ENCODE data around the gene CERCAM. TPM values are rescaled to one million over a fixed set of nuclear protein-coding genes. Genes with fewer than 3 reads are reported as not detected.

The CERCAM gene
- total RNA-seq, 1 donor from 2014 or later, result 12.4 TPM

GRCh38 chr9:128459011-128459410 lies 38.4 kb downstream of the CERCAM start:
- no peak overlapping the region for H3K4me3 ChIP-seq (ENCODE audit: low read depth, low read length)
- H3K27me3 ChIP-seq (ENCODE audit: control insufficient read depth, insufficient read depth, low read length), result no peaks in the 10 kb centered on the region
- TF ChIP-seq CTCF (IDR thresholded peaks at IDR 0.05; ENCODE audit: insufficient read depth, low read length, severe bottlenecking), result no peak

DNA sequence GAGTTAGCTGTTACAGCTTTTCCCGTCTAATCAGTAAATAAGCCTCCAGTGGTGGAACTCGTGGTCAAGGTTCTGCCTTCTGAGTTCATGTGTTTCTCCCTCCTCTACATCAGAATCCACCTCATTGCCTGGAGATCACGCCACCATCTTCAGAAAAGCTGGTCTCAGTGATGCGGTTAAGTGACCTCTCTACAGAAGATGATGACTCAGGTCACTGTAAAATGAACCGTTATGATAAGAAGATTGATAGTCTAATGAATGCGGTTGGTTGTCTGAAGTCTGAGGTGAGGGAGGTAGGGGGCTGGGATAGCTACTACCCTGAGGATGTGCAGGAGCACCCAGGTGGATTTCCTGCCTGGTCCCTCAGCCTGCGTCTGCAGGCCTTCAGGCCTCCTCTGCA lies 48.4 kb downstream of the CERCAM start:
- peak; percentile 70 for FAIRE-seq
- DNase-seq (ENCODE audit: low read depth), result no peak
- Histone ChIP-seq H3K36me3 (ENCODE audit: control insufficient read depth, insufficient read depth, low read length) (peaks cover 5% of the 10 kb centered on the region), H3K4me3 (ENCODE audit: low read depth, low read length) (no peak overlapping the region), H3K27me3 (ENCODE audit: control insufficient read depth, insufficient read depth, low read length) (no peaks in the 10 kb centered on the region)
- TF ChIP-seq CTCF (IDR thresholded peaks at IDR 0.05; ENCODE audit: insufficient read depth, low read length, severe bottlenecking), result no peak

More at GRCh38 chr9:128459011-128459410, 38.4 kb downstream of the CERCAM start:
- peaks cover 7% of the 10 kb centered on the region for H3K36me3 ChIP-seq (ENCODE audit: control insufficient read depth, insufficient read depth, low read length)
- FAIRE-seq, result no peak
- DNase-seq (ENCODE audit: low read depth), result no peak

- Histone ChIP-seq H3K27me3 (ENCODE audit: control insufficient read depth, insufficient read depth, low read length) (no peaks in the 10 kb centered on the region), H3K4me3 (ENCODE audit: low read depth, low read length) (no peak overlapping the region), H3K36me3 (ENCODE audit: control insufficient read depth, insufficient read depth, low read length) (peaks cover 4% of the 10 kb centered on the region)
- FAIRE-seq (no peak), DNase-seq (ENCODE audit: low read depth) (no peak)
- no peak for TF ChIP-seq CTCF (IDR thresholded peaks at IDR 0.05; ENCODE audit: insufficient read depth, low read length, severe bottlenecking)
These were observed 49.9 kb downstream of the CERCAM start for GRCh38 chr9:128470560-128470959.

DNA sequence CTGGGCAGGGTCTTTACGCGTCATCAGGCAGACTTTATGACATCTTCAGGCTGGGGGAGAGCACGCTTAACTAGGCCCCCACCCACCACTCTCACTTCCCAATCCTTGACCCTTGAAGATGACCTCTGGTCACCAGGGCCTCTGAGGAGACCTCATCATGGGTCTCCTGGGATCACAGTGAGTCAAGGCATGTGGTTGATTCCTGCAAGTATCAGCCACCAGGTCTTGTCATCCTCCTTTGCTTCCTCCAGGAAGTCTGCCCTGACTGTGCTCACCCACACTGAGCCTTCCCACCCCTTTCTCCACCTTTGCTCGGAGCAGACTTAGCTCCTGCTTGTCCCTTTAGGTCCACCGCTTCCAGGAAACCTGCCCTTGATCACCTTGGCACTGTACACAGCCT lies 52.4 kb downstream of the CERCAM start:
- no peak overlapping the region for H3K4me3 ChIP-seq (ENCODE audit: low read depth, low read length)
- FAIRE-seq (no peak), DNase-seq (ENCODE audit: low read depth) (no peak)
- no peak for TF ChIP-seq CTCF (IDR thresholded peaks at IDR 0.05; ENCODE audit: insufficient read depth, low read length, severe bottlenecking)
- H3K27me3 ChIP-seq (ENCODE audit: control insufficient read depth, insufficient read depth, low read length), result no peaks in the 10 kb centered on the region
- peaks cover 4% of the 10 kb centered on the region for H3K36me3 ChIP-seq (ENCODE audit: control insufficient read depth, insufficient read depth, low read length)

DNA sequence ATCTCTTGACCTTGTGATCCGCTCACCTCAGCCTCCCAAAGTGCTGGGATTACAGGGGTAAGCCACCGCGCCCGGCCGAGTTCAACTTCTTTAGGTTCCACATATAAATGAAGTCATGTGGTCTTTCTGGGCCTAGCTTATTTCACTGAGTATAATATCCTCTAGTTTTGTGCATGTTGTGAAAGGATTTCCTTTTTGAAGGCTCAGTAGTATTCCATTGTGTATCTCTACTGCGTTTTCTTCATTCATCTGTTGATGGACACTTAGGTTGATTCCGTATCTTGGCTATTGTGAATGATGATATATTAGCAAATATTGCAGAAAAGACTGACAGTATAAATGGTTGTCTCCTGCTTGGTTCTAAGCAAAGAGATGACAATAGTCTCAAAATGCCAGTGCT lies 55.2 kb downstream of the CERCAM start:
- no peak for TF ChIP-seq CTCF (IDR thresholded peaks at IDR 0.05; ENCODE audit: insufficient read depth, low read length, severe bottlenecking)
- H3K4me3 ChIP-seq (ENCODE audit: low read depth, low read length), result no peak overlapping the region
- H3K36me3 ChIP-seq (ENCODE audit: control insufficient read depth, insufficient read depth, low read length), result peaks cover 1% of the 10 kb centered on the region
- no peaks in the 10 kb centered on the region for H3K27me3 ChIP-seq (ENCODE audit: control insufficient read depth, insufficient read depth, low read length)
- DNase-seq (ENCODE audit: low read depth), result no peak
- no peak for FAIRE-seq

DNA sequence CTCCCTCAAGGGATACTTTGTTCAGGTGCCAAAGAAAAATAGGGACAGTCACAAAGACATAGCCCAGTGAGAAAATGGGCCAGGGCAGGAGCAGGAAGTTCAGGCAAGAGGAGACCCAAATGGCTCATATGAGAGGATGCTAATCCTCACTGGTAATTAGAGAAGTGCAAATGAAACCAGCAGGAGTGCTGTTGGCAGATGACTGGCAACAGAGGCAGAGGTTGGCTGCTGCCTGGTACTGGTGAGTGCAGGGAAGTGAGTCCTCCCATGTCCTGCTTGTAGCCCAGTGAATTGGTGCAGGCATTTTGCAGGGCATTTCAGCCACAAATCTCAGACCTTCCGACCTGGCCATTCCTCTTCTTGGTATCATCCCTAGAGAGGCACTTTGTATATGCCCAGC lies 58.6 kb downstream of the CERCAM start:
- no peak overlapping the region for H3K4me3 ChIP-seq (ENCODE audit: low read depth, low read length)
- DNase-seq (ENCODE audit: low read depth), result no peak
- no peaks in the 10 kb centered on the region for H3K27me3 ChIP-seq (ENCODE audit: control insufficient read depth, insufficient read depth, low read length)
- no peak for TF ChIP-seq CTCF (IDR thresholded peaks at IDR 0.05; ENCODE audit: insufficient read depth, low read length, severe bottlenecking)
- FAIRE-seq, result no peak
- peaks cover 10% of the 10 kb centered on the region for H3K36me3 ChIP-seq (ENCODE audit: control insufficient read depth, insufficient read depth, low read length)

All from bronchial epithelial cell (primary cell).